HG03565 (cell line): ENCODE measurements around the gene TSC1.

Experiments
- ATAC-seq: cut with Tn5 transposase; IDR thresholded peaks from one replicate; pipeline ENCODE4 v1.9.1; 2021; ENCODE audit warnings: mild to moderate bottlenecking, moderate library complexity; ENCODE audit not compliant: unreplicated experiment

The TSC1 gene

GRCh38 chr9:132873403-132873802 lies 71.0 kb downstream of the TSC1 start:
- ATAC-seq = no peak

- ATAC-seq = no peak
These were observed 75.2 kb downstream of the TSC1 start for GRCh38 chr9:132869266-132869665.

DNA sequence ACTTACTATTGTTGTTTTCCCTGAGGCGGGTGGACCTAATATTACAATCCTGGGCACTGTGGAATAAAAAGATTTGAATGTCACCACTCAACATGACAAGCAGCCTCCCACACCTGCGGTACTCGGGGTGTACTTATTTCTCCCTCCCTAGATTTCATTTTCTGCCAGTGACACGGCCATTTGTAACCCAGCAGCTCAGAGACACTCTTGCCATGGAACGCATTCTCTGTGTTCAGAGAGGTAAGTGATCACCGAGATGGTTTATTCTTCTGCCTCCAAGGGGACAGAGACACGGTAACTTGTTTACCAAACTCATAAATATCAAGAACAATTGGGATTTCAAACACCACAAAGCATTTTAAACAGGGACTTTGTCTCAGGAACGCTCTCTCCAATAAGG lies 77.5 kb downstream of the TSC1 start:
- no peak for ATAC-seq

DNA sequence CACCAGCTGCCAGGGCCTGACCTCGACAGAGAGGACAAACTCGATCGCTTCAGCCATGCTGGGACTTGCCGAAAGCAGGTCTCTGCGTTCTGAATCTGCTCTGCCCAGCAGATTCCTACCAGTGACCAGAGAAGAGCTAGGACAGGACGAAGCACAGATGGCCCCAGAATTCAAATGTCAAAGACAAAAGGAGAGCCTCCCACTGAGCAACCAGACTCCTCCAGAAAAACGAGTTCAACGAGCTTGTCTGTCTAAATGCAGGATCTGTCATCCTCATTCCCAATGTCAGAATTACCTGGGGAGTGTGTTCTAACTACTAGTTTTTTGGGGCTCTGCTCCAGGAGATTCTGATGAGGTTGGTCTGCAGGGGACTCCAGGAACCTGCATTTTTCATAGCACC lies 79.7 kb downstream of the TSC1 start:
- ATAC-seq = no peak

- no peak for ATAC-seq
These were observed 80.1 kb downstream of the TSC1 start for GRCh38 chr9:132864277-132864676.

- no peak for ATAC-seq
These were observed 81.3 kb downstream of the TSC1 start for GRCh38 chr9:132863096-132863495.

- ATAC-seq = no peak
These were observed 81.9 kb downstream of the TSC1 start for GRCh38 chr9:132862533-132862932.

DNA sequence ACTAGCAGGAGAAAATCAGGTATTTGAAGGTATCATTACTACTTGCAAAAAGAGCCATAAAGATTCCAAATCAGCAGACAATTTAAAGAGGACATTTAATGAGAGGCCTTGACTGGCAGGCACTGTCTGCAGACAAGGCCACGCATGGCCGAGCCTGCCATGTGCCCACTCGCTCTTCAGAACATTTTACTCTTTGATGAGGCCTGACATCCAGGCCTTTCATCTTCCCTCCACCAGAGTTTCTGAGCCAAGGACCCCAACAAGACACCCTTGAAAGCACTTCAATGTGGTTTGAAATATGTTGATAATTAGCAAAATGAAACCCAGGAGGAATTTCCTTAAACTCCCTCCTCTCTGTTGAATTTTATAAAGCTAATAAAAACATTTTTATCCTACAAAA lies 82.8 kb downstream of the TSC1 start:
- no peak for ATAC-seq

DNA sequence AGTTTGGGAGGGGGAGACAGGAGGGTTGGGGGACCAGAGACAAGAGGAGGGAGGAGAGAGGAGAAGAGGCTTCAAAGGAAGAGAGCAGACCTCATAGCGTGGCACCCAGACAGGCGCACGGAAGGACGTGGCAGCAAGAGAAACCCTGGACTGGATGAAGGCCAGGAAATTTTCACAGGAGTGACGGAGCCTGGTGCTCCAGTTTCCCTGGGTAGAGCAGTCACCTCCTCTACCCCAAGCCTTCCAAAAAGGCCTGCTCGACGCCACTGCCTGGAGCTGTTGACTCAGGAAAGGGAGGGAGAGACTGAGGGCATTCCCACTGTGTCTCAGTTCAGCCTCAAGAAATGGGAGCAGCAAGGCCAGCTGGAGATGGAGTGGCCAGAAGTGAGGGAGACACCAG lies 85.7 kb downstream of the TSC1 start:
- ATAC-seq = no peak

GRCh38 chr9:132857616-132858342 lies 86.6 kb downstream of the TSC1 start:
- ATAC-seq = no peak

DNA sequence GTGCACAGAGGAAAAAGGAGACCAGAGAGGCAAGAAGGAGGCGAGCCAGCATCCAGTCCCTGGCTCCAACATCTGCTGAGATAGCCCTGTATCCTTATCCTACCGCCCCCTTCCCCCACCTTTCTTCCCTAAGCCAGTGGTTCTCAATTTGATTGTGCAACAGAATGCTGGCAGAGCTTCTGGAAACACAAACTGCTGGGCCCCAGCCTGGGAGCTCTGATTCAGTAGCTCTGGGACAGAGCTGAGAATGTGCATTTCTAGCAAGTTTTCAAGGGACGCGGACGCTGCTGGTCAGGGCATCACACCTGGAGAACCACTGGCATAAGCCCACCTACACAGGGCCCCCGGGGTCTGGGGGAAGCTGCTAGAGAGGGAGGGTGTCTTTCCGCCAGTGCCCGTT lies 87.4 kb downstream of the TSC1 start:
- ATAC-seq = no peak

- ATAC-seq = no peak
These were observed 88.5 kb downstream of the TSC1 start for GRCh38 chr9:132855904-132856303.

DNA sequence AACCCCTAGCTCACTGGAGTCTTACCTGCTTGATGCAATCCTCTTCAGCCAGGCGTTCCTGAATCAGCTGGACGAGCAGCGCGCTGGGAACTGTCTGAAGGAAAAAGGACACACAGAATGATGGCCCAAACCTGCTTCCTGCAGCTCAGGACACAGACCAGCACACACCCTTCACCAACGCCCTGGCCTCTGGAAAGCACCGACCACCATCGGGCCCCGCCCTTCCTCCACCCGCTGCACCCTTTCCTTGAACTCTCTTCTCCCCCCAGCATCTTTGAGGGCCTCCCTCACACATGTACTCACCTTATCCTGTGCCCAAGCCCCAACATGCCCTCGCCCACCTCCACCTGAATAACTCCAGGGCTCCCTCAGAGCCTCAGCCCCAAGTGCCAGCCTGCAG lies 89.6 kb downstream of the TSC1 start:
- ATAC-seq = no peak

- no peak for ATAC-seq
These were observed 90.9 kb downstream of the TSC1 start for GRCh38 chr9:132853482-132853881.

- ATAC-seq = no peak
These were observed 95.2 kb downstream of the TSC1 start for GRCh38 chr9:132849185-132849706.

DNA sequence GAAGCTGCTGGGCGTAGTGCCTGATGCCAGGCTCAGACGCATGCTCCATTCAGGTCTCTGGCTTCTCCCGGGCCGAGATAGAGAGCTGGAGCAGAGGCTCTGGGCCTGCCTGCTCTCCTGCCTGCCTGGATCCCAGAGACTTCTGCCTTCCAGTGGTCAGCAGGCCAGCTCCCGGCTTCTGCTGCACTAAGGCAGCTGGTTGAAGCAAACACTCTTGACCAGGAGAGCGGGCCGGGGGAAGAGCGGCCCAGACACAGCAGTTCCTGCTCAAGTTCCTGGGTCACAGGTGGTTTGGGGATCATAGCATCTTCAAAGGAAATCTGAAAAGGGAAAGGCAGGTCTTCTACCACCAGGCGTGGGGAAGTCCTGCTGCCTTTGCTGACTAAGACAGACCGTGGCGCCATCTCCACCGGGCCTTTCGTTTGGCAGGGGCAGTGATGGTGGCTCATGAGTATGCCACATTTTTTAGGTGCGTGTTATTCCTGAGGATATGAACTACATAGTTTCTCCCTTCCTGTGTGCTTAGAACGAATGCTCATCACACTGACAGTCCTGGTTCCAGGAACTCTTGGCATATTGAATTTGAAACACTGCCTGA lies 97.4 kb downstream of the TSC1 start:
- no peak for ATAC-seq

GRCh38 chr9:132846109-132846917 lies 98.1 kb downstream of the TSC1 start:
- no peak for ATAC-seq

GRCh38 chr9:132842124-132843044 lies 102.0 kb downstream of the TSC1 start:
- no peak for ATAC-seq
